GM21737 (cell line): ENCODE data around the gene CAST.
A peak's percentile ranks its signal among the peaks of the same experiment; 100 is the strongest.

Experiments
- ATAC-seq: cut with Tn5 transposase; IDR thresholded peaks from one replicate; pipeline ENCODE4 v1.9.1; 2021; ENCODE audit warnings: mild to moderate bottlenecking, moderate library complexity; ENCODE audit not compliant: unreplicated experiment

Gene CAST

GRCh38 chr5:96641368-96642280, 20.6 kb upstream of the CAST start:
- ATAC-seq, result no peak

GRCh38 chr5:96642281-96642640, 19.9 kb upstream of the CAST start:
- no peak for ATAC-seq

GRCh38 chr5:96645091-96645490, 17.1 kb upstream of the CAST start:
- no peak for ATAC-seq

GRCh38 chr5:96648023-96648422, 14.2 kb upstream of the CAST start:
- ATAC-seq, result peak; percentile 73

DNA sequence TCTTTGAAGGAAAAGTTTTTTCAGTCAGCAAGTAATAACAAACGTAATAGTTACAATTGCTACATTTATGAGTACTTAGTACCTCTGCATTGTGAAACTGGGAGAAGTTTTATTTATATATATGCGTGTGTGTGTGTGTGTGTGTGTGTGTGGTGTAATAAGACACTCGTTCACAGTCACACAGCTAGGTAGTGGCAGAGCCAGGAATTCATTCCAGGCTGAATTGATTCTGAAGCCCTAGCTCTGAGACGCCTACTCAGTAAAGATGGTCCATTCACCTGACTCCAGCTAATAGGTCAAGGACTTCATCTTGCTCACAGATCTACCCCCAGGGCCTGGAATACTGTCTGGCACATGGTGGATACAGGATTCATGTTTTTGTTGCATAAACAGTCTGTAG, 13.6 kb upstream of the CAST start:
- ATAC-seq, result no peak

DNA sequence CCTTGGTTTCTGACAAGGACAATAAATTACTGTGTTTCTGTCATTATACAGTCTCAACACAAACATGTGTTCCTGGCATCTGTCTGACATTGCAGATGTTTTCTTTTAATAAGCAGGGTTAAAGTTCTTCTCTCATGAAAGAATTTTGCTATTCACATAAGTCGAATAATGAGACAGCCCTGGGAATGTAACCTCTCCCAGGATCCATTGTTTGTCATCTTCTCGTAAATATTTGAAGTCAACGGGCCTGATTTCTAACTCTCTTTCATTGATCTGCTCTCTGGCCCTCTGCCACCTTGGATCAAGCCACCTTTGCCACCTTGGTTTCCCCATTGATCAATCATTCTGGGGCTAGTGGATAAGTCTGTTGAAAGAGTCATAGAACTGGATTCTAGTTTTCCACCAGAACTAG, 12.9 kb upstream of the CAST start:
- no peak for ATAC-seq

- ATAC-seq, result no peak
These were observed 12.3 kb upstream of the CAST start for GRCh38 chr5:96649681-96650540.

DNA sequence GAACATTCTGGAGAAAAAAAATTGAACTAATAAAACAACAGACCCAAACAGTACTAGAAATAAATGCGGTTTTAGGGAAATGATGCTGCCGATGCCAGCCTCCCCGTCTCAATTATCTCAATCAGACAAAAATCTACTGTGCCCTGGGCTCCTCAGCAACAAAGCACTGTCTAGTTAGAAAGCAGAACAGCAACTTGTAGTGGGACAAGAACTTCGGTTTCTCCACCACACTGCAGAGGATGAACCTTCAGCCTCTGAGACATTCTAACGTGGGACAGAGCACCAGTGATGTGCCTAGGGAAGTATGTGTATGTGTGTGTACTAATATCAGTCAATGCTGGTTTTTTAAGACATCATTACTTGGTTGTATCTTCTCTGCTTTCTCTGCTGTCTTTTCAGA, 11.1 kb upstream of the CAST start:
- ATAC-seq, result no peak

- ATAC-seq, result no peak
These were observed 10.0 kb upstream of the CAST start for GRCh38 chr5:96651948-96652753.

DNA sequence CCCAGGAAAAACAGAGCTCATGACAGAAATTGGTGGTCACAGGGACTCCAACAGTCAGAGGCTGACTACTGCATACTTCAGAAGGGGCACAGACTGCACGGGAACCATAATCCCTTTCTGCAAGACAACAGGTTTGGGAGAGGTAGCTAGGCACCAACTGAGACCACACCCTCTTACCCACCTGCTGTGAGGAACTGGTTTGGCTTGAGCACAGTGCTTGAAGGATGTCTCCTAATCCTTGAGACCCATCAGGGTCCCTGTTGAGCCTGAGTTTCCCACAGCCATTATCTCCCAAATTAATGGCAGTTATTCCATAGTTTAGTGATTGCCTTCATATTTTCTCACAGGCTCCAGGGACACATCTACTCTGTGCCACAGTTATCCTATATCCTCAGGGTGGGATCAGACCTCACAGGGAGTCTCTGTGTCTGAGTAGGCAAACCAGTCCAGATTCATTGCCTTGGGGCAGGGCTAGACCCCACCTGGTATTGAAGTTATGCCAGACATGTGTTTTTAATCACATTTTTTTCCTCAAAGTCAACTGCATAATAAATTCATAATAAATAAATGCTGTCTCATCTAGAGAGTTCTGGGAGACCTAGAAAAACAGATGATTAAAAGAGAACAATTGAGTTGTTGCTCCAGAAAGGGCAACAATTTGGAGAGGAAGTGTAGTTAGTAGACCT, 9.3 kb upstream of the CAST start:
- ATAC-seq, result no peak

- no peak for ATAC-seq
These were observed 8.0 kb upstream of the CAST start for GRCh38 chr5:96654209-96654608.

DNA sequence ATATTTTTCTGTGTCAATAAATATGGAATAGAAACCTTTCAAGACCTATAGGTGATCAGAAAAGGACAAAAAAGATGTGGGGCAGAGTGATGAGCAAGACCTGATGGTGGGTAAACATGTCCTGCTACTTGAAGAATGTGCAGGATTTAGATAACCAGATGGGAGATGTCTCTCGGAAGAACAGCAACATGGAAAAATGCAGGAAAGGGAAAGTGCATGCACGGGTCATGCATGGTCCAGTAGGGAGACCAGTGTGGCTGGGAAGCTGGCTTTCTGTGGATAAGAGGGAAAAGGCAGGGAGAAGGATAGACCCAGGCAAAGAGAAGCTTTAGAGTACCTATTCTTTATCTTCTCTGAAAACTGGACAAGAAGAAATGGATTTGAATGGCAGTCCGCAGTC, 7.1 kb upstream of the CAST start:
- ATAC-seq, result no peak

- no peak for ATAC-seq
These were observed 6.7 kb upstream of the CAST start for GRCh38 chr5:96655506-96655905.

DNA sequence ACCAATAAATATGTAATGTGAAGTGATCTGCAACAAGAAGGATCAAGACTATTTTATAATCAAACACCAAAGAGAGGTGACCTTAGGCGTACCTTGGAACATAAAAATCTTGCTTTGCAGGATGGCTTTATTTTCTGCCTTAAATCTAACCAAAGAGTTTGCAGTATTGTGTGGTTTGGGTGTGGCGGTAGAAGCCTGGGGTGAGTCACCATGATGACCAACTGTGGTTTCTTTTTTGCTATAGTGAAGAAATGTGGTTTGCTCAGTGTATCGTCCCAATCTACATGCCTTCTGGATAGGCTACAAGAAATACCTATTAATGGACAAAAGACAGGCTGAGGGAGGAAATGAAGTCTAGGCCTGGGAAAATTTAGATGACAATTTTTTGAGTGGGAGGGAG, 5.1 kb upstream of the CAST start:
- ATAC-seq, result peak; percentile 53

DNA sequence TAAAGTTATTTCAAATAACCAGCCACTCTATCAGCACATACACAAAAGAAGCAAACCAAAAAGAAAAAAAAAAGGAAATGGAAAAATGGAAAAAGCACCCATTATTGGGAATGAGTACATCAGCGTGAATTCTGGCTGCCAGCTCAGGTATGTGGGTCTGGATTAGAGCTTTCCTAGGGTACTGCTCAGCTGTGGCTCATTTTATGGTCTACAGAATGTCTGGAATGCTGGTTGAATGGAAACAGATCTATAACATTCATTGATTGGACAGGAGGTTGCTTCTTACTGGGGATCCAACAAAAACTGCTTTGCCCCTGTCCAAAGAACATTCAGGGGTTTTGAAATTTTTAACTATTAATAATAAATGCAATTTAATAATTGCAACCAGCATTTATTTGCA, 3.9 kb upstream of the CAST start:
- ATAC-seq, result no peak

DNA sequence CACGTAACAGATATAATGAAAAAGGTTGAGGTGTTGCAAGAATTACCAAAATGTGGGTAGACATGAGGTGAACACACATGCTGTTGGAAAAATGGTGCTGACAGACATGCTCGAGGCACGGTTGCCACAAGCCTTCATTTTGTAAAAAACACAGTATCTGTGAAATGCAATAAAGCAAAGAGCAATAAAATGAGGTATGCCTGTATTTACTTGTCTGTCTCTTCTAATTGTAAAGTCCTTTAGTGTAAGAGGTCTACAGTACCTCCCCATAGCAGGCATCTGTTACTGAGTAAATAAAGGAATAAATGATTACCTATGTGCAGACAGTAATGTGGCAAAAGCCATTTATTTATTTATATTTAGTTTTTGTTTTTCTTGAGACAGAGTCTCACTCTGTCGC, 3.0 kb upstream of the CAST start:
- ATAC-seq, result no peak

DNA sequence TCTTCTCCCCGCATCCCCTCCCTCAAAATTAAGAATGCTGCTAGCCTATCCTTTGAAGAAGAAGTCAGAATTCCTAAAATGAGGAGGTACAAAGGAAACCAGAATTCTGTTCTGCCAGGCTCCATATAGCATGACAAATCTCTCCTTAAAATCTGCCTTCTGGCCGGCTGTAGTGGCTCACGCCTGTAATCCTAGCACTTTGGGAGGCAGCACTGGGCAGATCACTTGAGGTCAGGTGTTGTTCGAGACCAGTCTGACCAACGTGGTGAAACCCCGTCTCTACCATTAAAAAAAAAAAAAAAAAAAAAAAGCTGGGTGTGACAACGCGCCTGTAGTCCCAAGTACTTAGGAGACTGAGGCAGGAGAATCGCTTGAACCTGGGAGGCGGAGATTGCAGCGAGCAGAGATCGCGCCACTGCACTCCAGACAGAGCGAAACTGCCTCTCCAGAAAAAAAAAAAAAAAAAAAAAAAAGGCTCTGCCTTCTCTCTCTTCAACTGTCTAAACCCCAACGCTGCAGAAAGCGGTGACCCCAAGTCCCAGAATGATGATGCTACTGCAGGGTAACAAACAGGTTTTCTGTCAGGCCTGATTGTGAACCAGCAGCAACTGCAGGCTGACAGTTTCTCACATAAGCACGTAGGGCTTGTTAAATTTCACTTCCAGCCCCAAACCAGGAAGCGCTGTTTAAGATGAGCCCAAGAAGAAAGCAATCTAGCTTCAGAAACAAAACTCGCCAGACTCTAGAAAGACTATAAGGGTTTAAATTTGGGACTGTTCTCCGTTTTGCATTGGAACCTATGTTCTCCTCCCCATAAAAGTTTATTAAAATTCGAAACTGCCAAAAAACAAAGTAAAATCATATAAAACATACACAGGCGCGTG, 963 bp upstream of the CAST start:
- peak; percentile 16 for ATAC-seq

DNA sequence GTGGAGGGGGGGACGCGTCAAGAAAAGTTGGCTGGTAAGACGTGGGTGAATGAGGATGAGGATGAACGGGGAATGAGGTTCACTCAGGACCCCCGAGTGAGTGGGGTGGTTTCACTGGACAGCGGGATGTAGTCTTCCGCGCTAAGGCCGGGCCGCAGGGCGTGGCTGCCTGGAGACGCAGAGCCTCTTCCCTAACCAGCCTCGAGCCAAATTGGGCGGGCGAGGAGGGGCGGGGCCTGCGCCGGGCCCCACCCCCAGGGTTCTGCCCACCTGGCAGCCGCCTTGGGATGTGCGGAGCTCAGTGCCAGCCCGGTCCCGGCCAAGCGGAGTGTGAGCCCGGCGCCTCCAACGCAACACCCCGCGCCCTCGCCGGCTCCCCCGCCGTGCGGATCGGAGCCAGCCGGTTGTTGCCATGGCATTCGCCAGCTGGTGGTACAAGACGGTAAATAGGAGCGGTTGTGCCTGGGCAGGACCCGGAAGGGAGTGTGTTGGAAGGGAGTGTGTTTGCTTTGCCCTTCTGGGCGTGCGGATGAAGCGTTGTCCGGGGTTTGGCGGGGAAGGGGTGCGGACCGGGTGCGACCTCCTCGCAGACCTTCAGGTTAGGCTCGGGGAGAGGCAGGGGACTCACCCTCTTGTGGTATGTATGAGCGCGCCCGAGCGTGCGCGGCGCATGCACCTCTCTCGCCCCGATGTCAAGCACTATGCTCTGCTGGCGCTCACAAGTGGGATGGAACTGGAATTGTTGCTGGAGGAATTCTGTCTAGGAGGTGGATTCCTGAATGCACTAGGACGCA, 746 bp downstream of the CAST start:
- peak; percentile 71 for ATAC-seq

- no peak for ATAC-seq
These were observed 1.4 kb downstream of the CAST start for GRCh38 chr5:96663608-96664007.
